ENCODE data around the gene MCC.
"Not testable (repeated sequence)": the region's sequence is repeated elsewhere in the genome, so short reads cannot be mapped to it uniquely, and the experiment has no call there.

MCC gene

GRCh38 chr5:113091622-113092021 lies 396.6 kb downstream of the MCC start:
- DNase-seq (ENCODE audit: low spot score in 2 of 2) (no peak), ATAC-seq (replicated peaks; ENCODE audit: extremely low read depth, poor library complexity, severe bottlenecking) (no peak)
- peaks cover 34% of the 10 kb centered on the region for H3K27me3 Mint-ChIP-seq
- H3K9me3 Mint-ChIP-seq: no peaks in the 10 kb centered on the region
- H3K27ac Mint-ChIP-seq (ENCODE audit: low read depth): no peak overlapping the region
- H3K4me1 Mint-ChIP-seq: no peaks in the 10 kb centered on the region
- peaks cover 1% of the 10 kb centered on the region for H3K36me3 Mint-ChIP-seq (ENCODE audit: insufficient read depth)
- H3K4me3 Mint-ChIP-seq: no peak overlapping the region

- ATAC-seq (replicated peaks; ENCODE audit: extremely low read depth, poor library complexity, severe bottlenecking) (no peak), DNase-seq (ENCODE audit: low spot score in 2 of 2) (no peak)
- H3K4me1 Mint-ChIP-seq: no peaks in the 10 kb centered on the region
- H3K27me3 Mint-ChIP-seq: peaks cover 34% of the 10 kb centered on the region
- H3K9me3 Mint-ChIP-seq: no peaks in the 10 kb centered on the region
- H3K36me3 Mint-ChIP-seq (ENCODE audit: insufficient read depth): peaks cover 1% of the 10 kb centered on the region
- H3K4me3 Mint-ChIP-seq: no peak overlapping the region
- H3K27ac Mint-ChIP-seq (ENCODE audit: low read depth): no peak overlapping the region
These were observed 397.7 kb downstream of the MCC start for GRCh38 chr5:113090336-113091106.

- Mint-ChIP-seq H3K27ac (ENCODE audit: low read depth) (no peak overlapping the region), H3K4me3 (no peak overlapping the region), H3K4me1 (no peaks in the 10 kb centered on the region), H3K9me3 (no peaks in the 10 kb centered on the region), H3K36me3 (ENCODE audit: insufficient read depth) (peaks cover 1% of the 10 kb centered on the region), H3K27me3 (peaks cover 34% of the 10 kb centered on the region)
- DNase-seq (ENCODE audit: low spot score in 2 of 2): no peak
- no peak for ATAC-seq (replicated peaks; ENCODE audit: extremely low read depth, poor library complexity, severe bottlenecking)
These were observed 398.5 kb downstream of the MCC start for GRCh38 chr5:113089653-113090335.

- Mint-ChIP-seq H3K27me3 (peaks cover 34% of the 10 kb centered on the region), H3K36me3 (ENCODE audit: insufficient read depth) (peaks cover 1% of the 10 kb centered on the region), H3K4me1 (no peaks in the 10 kb centered on the region), H3K4me3 (no peak overlapping the region), H3K27ac (ENCODE audit: low read depth) (no peak overlapping the region), H3K9me3 (no peaks in the 10 kb centered on the region)
- DNase-seq (ENCODE audit: low spot score in 2 of 2) (no peak), ATAC-seq (replicated peaks; ENCODE audit: extremely low read depth, poor library complexity, severe bottlenecking) (no peak)
These were observed 400.2 kb downstream of the MCC start for GRCh38 chr5:113087976-113088514.

- no peak overlapping the region for H3K4me3 Mint-ChIP-seq
- H3K9me3 Mint-ChIP-seq: no peaks in the 10 kb centered on the region
- H3K27ac Mint-ChIP-seq (ENCODE audit: low read depth): no peak overlapping the region
- DNase-seq (ENCODE audit: low spot score in 2 of 2) (no peak), ATAC-seq (replicated peaks; ENCODE audit: extremely low read depth, poor library complexity, severe bottlenecking) (no peak)
- H3K27me3 Mint-ChIP-seq: peaks cover 31% of the 10 kb centered on the region
- H3K36me3 Mint-ChIP-seq (ENCODE audit: insufficient read depth): peaks cover 3% of the 10 kb centered on the region
- H3K4me1 Mint-ChIP-seq: no peaks in the 10 kb centered on the region
These were observed 402.3 kb downstream of the MCC start for GRCh38 chr5:113085880-113086409.

- Mint-ChIP-seq H3K9me3 (no peaks in the 10 kb centered on the region), H3K27me3 (peaks cover 22% of the 10 kb centered on the region), H3K36me3 (ENCODE audit: insufficient read depth) (peaks cover 3% of the 10 kb centered on the region), H3K27ac (ENCODE audit: low read depth) (no peak overlapping the region), H3K4me1 (no peaks in the 10 kb centered on the region), H3K4me3 (no peak overlapping the region)
- no peak for ATAC-seq (replicated peaks; ENCODE audit: extremely low read depth, poor library complexity, severe bottlenecking)
- no peak for DNase-seq (ENCODE audit: low spot score in 2 of 2)
These were observed 403.2 kb downstream of the MCC start for GRCh38 chr5:113085084-113085414.

GRCh38 chr5:113084402-113085083 lies 403.7 kb downstream of the MCC start:
- Mint-ChIP-seq H3K27ac (ENCODE audit: low read depth) (no peak overlapping the region), H3K4me3 (no peak overlapping the region), H3K9me3 (no peaks in the 10 kb centered on the region), H3K27me3 (peaks cover 16% of the 10 kb centered on the region), H3K4me1 (no peaks in the 10 kb centered on the region), H3K36me3 (ENCODE audit: insufficient read depth) (peaks cover 3% of the 10 kb centered on the region)
- DNase-seq (ENCODE audit: low spot score in 2 of 2): no peak
- ATAC-seq (replicated peaks; ENCODE audit: extremely low read depth, poor library complexity, severe bottlenecking): no peak

- DNase-seq (ENCODE audit: low spot score in 2 of 2) (no peak), ATAC-seq (replicated peaks; ENCODE audit: extremely low read depth, poor library complexity, severe bottlenecking) (no peak)
- no peak overlapping the region for H3K4me3 Mint-ChIP-seq
- H3K27ac Mint-ChIP-seq (ENCODE audit: low read depth): no peak overlapping the region
- peaks cover 3% of the 10 kb centered on the region for H3K36me3 Mint-ChIP-seq (ENCODE audit: insufficient read depth)
- no peaks in the 10 kb centered on the region for H3K9me3 Mint-ChIP-seq
- no peaks in the 10 kb centered on the region for H3K4me1 Mint-ChIP-seq
- H3K27me3 Mint-ChIP-seq: peaks cover 6% of the 10 kb centered on the region
These were observed 404.8 kb downstream of the MCC start for GRCh38 chr5:113083481-113083880.

- no peak overlapping the region for H3K4me3 Mint-ChIP-seq
- peaks cover 5% of the 10 kb centered on the region for H3K27me3 Mint-ChIP-seq
- no peak for ATAC-seq (replicated peaks; ENCODE audit: extremely low read depth, poor library complexity, severe bottlenecking)
These were observed 405.7 kb downstream of the MCC start for GRCh38 chr5:113082547-113082905.

GRCh38 chr5:113081881-113082546 lies 406.2 kb downstream of the MCC start:
- ATAC-seq (replicated peaks; ENCODE audit: extremely low read depth, poor library complexity, severe bottlenecking) (no peak), DNase-seq (ENCODE audit: low spot score in 2 of 2) (no peak)
- Mint-ChIP-seq H3K27ac (ENCODE audit: low read depth) (no peak overlapping the region), H3K4me3 (no peak overlapping the region), H3K9me3 (peaks cover 6% of the 10 kb centered on the region), H3K27me3 (peaks cover 10% of the 10 kb centered on the region), H3K36me3 (ENCODE audit: insufficient read depth) (peaks cover 2% of the 10 kb centered on the region), H3K4me1 (no peaks in the 10 kb centered on the region)

More at GRCh38 chr5:113082547-113082905, 405.7 kb downstream of the MCC start:
- no peak for DNase-seq (ENCODE audit: low spot score in 2 of 2)
- H3K9me3 Mint-ChIP-seq: peaks cover 3% of the 10 kb centered on the region
- no peak overlapping the region for H3K27ac Mint-ChIP-seq (ENCODE audit: low read depth)
- H3K4me1 Mint-ChIP-seq: no peaks in the 10 kb centered on the region
- peaks cover 2% of the 10 kb centered on the region for H3K36me3 Mint-ChIP-seq (ENCODE audit: insufficient read depth)

GRCh38 chr5:113081091-113081839 lies 407.0 kb downstream of the MCC start:
- DNase-seq (ENCODE audit: low spot score in 2 of 2) (no peak), ATAC-seq (replicated peaks; ENCODE audit: extremely low read depth, poor library complexity, severe bottlenecking) (no peak)
- H3K4me1 Mint-ChIP-seq: no peaks in the 10 kb centered on the region
- no peak overlapping the region for H3K27ac Mint-ChIP-seq (ENCODE audit: low read depth)
- peaks cover 6% of the 10 kb centered on the region for H3K9me3 Mint-ChIP-seq
- H3K27me3 Mint-ChIP-seq: peaks cover 10% of the 10 kb centered on the region
- H3K4me3 Mint-ChIP-seq: no peak overlapping the region
- peaks cover 2% of the 10 kb centered on the region for H3K36me3 Mint-ChIP-seq (ENCODE audit: insufficient read depth)

GRCh38 chr5:113076649-113077048 lies 411.6 kb downstream of the MCC start:
- H3K4me1 Mint-ChIP-seq; H3K27ac Mint-ChIP-seq (ENCODE audit: low read depth); H3K4me3 Mint-ChIP-seq; DNase-seq (ENCODE audit: low spot score in 2 of 2); H3K36me3 Mint-ChIP-seq (ENCODE audit: insufficient read depth); ATAC-seq (replicated peaks; ENCODE audit: extremely low read depth, poor library complexity, severe bottlenecking); H3K9me3 Mint-ChIP-seq: not testable (repeated sequence)
- H3K27me3 Mint-ChIP-seq: peaks cover 19% of the 10 kb centered on the region

Data from central memory CD8-positive, alpha-beta T cell (primary cell).